Skin of body (tissue), 2 donors: Measurements from ENCODE around the gene RAB4A. TPM values are rescaled to one million over a fixed set of nuclear protein-coding genes. Genes with fewer than 3 reads are reported as not detected.
A peak's percentile ranks its signal among the peaks of the same experiment; 100 is the strongest.

Experiments
- DNase-seq: peaks from one replicate; lab custom pipeline; 2025; lab: John Stamatoyannopoulos, UW
- total RNA-seq: library from RNA; depleted of rRNA; stranded (reverse); fragments of >200 nt; gene quantifications from one replicate; pipeline ENCODE4 v1.2.3, GENCODE V29; 2014

RAB4A gene
- total RNA-seq, 1 donor from 2014 or later = 19.8 TPM

DNA sequence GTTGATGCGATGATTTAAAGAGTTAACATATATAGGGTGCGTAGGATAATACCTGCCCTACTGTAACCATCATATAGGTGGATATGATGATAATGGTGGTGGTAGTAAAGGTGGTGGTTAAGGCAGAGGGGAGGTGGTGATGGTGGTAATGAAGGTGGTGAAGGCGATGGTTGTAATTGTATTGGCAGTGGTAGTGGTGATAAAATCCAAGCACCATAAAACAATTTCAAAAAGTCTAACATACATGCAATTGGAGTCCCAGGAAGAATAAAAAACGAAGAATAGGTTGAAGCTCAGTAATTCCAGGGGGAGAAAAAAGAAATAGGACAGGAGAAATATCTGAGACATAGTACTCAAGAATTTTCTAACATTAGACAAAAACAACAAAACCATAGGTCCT is 27.3 kb upstream of the RAB4A start:
- no peak for DNase-seq

GRCh38 chr1:229244091-229244490 is 26.8 kb upstream of the RAB4A start:
- no peak for DNase-seq

- DNase-seq = no peak
These were observed 23.0 kb upstream of the RAB4A start for GRCh38 chr1:229247871-229248270.

DNA sequence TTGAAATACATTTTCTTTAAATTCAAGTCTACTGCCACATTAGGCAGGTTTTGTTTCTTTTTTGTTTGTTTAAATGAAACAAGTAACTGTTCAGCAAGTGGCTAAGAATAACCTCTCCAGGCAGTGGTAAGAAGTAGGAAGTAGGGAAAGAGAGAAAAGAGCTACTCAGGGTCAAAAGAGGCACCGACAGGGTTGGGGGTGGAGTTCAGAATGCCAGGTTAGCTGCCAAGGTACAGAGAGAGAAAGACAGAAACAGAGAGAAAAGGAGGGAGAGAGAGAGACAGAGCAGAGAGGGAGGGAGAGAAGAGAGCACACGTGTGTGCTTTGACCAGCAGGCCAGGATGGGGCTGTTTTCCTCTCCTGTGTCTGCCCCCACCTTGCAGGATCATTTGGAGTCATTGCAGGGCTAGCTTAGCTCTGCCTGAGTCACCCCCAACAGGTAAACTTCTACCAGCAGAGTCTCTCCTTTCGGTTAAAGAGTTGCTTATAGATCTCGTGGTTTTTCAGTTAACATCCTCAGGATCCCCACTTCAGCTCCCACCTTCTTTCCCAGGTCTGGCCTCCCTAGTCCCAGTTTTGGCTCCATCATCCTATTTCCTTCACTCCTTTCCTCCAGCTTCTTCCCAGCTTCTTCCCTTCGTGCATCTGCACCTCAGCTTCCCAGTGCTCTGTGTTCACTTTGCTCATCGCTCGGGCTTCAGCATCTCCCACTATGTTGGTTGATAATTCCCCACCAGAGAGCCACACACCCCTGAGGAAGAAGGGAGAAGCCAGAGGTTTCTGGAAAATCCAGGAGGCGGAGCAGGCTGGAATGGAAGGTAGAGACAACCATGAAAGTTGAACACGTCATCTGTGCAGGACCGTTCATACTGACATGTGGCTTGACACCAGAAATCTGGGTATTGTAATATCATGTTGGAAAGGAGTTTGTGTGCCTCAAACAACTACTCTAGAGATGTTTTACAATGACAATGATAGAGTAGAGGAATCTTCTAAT is 21.8 kb upstream of the RAB4A start:
- no peak for DNase-seq

GRCh38 chr1:229249854-229250644 is 20.9 kb upstream of the RAB4A start:
- DNase-seq = no peak

GRCh38 chr1:229251185-229251584 is 19.7 kb upstream of the RAB4A start:
- no peak for DNase-seq

DNA sequence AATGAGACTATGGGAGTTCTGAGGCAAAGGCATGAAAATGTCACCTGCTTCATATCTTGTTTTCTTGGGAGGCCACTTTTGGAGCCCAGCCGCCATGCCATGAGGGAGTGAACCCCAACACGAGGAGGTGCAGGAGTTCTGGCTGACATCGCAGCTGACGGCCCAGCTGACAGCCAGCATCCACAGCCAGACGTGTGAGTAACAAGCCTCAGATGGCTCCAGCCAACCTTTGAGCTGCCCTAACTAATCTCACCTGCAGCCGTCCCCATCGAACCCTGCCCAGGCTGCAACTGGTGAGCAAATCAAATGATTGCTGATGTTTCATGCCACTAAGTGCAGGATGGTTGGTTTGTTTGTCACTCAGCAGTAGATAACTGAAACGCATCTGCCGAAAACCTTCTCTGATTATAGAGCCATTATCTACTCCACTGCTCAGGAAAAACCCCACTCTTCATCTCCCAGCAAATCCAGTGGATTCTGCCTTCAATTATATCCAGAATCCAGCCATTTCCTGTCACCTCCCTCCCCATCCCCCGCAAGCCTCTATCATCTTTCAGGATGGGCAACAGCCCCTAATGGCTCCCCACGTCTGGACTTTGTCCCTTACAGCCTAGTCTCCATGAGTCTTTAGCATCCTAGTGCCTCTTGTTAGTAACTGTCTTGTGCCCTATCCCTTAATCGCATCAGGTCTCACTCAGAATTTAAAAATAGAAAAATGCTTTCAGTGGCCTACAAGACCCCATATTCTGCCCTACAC is 18.5 kb upstream of the RAB4A start:
- DNase-seq = no peak

DNA sequence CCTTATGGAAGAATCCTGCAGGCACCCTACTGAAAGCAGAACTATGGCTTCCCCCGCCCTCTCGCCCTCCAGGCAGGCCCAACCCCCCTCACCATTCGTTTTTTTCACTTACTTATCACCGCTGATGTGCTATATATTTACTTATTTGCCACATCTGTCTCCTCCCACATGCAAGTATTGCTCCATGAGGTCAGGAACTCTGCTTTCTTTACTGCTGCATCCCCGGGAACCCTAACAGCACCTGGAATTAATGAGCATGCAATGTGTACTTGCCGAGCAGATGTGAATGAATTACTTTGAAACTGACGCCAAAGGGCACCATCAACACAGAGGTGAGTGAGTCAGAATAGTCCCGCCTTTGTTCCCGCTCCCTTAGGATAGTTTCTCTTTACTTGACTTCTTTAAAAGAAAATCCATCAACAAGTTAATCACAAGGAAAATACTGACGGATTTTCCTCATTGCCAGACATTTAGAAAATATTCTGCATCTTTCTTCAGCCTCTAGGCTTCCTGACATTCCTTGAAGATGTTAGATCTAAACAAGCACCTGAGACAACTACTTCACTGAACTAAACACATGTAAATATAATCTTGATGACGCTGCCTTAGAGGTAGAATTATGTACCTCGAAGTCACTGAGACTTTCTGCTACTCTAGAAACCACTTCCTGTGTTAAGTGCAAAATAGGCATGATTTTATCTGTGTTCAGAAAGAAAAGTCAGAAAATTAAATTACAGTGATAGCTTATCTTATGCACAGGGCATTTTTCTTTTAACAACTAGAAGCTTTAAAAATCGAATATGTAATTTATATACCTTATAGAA is 17.5 kb upstream of the RAB4A start:
- no peak for DNase-seq

- no peak for DNase-seq
These were observed 15.9 kb upstream of the RAB4A start for GRCh38 chr1:229254910-229255541.

GRCh38 chr1:229258031-229258756 is 12.7 kb upstream of the RAB4A start:
- peak; percentile 61 for DNase-seq

DNA sequence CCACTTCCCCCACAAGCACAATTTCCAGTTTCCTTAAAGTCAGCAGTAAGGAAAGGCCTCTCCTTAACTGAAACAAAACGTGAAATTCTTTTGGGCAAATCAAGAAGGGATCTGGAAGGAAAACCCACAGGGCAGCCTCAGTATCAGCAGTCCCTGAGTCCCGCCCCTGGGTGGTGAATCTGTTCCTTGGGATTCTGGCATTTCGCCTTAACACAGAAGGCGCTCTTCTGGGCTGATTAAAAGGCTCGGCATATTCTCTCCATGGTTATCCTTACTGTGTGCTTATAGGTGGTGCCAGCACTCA is 12.2 kb upstream of the RAB4A start:
- no peak for DNase-seq

GRCh38 chr1:229260297-229260696 is 10.6 kb upstream of the RAB4A start:
- DNase-seq = no peak

DNA sequence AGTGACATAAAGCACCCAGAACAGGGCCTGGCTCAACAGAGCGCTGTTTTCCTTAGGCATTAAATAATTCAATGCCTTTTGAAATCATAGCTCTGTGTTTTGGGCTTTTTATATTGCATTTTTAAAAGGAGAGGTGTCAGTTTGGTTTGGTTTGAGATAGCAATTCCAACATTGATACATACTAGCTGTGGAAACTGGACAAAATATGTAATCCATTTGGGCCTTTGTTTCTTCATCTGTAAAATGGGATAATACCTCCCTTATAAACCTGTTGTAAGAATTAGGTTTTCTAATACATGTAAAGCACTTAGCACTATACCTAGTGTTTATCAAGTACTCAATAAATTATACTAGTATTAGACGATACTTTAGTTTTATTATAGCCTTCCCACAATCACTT is 8.7 kb upstream of the RAB4A start:
- DNase-seq = no peak

DNA sequence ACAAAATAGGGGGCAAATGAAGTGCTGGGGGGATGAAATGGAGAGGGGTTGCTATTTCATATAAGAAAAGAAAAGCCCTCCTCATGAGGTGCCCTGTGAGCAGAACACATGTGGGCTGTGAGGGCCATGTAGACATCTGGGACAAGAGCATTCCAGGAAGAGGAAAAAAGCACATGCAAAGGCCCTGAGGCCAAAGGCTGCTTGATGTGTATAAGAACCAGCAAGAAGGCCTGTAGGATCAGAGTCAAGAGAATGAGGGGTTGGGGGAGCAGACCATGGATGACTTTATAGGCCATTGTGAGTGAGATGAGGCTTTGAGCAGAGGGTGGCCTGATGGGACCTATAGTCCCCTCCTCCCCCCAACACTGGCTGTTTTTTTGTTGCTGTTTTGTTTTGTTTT is 7.7 kb upstream of the RAB4A start:
- no peak for DNase-seq

DNA sequence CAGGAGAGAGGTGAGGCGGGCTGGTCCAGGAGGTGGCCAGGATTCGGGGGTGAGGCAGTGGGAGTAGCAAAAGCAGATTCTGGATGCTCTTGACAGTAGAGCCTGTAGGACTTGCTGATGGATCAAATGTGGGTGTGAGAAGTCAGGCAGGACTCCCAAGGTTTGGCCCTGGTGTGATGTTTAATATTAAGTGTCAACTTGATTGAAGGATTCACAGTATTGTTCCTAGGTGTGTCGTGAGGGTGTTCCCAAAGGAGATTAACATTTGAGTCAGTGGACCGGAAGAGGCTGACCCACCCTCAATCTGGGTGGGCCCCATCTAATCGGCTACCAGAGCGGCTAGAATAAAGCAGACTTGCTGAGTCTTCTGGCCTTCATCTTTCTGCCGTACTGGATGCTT is 6.8 kb upstream of the RAB4A start:
- no peak for DNase-seq

DNA sequence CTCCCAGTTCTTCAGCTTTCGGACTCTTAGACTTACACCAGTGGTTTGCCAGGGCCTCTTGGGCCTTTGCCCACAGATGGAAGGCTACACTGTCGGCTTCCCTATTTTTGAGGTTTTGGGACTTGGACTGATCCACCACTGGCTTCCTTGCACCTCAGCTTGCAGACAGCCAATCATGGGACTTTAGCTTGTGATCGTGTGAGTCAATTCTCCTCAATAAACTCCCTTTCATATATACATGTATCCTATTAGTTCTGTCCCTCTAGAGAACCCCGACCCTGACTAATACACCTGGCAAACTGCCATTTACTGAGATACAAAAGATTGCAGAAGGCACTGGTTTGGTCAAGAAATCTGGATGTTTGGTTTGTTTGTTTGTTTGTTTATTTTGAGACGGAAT is 6.4 kb upstream of the RAB4A start:
- DNase-seq = no peak

- no peak for DNase-seq
These were observed 4.6 kb upstream of the RAB4A start for GRCh38 chr1:229266274-229266673.

DNA sequence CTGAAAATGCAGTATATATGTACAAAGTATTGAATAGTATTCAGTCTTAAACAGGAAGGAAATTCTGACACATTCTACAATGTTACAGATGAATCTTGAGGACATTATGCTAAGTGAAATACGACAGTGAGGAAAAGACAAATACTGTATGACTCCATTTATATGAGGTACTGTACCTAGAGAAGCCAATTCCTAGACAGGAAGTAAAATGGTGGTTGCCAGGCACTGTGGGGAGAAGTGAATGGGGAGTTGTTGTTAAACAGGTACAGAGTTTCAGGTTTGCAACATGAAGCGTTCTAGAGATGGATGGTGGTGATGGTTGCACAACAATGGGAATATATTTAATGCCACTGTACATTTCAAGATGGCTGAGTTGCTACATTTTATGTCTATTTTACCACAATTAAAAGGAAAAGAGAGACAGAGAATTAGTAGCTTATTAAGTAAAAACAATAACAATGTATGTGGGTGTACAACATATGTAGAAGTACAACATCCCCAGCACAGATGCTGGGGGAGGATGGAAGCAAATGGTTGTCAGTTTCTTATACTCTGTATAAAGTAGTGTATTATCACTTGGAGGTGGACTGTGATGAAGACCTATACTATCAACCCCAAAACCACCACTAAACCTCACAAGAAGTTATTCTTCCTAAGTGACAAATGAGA is 3.9 kb upstream of the RAB4A start:
- no peak for DNase-seq

DNA sequence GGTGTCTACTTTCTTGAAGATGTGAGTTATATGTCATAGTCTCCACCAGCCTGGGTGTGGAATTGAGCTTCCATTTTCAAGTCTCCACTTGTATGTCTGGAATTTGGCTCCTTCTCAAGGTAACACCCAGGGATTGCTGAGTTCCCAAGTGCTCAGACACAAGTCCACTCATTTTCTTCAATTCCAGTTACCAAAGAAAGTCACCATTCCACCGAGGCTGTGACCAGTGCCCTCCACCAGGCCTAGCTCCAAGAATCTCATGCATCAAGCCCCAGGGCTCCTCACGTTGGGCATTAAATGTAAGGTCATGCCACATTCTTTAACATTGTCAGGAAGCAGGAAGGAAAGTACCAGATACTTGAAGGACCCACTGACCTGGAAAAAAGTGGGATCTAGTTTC is 2.4 kb upstream of the RAB4A start:
- peak; percentile 1 for DNase-seq
